Measurements from ENCODE around the gene BICC1. TPM values are rescaled to one million over a fixed set of nuclear protein-coding genes. Genes with fewer than 3 reads are reported as not detected.

The BICC1 gene
- polyA plus RNA-seq, 3 donors = 0.02 to 0.24 (median 0.14) TPM

DNA sequence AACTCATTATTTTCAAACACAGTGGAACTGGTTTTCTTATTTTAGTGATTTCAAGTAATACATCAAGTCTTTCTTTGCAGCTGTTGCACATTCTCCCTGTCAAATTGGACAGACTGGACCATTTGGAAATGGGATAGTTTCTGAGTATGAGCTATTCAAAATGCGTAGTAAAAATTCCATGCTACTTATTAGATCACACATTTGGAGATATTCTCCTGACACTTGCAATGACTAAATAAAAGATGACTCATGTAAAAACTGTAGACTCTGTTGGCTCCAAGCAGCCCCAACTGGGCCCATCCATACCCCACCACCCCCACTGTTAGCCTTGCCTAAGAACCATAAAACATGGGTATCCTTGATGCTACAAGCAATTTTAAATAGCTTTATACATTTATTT lies 25.9 kb upstream of the BICC1 start:
- TF ChIP-seq, protein P1, sequence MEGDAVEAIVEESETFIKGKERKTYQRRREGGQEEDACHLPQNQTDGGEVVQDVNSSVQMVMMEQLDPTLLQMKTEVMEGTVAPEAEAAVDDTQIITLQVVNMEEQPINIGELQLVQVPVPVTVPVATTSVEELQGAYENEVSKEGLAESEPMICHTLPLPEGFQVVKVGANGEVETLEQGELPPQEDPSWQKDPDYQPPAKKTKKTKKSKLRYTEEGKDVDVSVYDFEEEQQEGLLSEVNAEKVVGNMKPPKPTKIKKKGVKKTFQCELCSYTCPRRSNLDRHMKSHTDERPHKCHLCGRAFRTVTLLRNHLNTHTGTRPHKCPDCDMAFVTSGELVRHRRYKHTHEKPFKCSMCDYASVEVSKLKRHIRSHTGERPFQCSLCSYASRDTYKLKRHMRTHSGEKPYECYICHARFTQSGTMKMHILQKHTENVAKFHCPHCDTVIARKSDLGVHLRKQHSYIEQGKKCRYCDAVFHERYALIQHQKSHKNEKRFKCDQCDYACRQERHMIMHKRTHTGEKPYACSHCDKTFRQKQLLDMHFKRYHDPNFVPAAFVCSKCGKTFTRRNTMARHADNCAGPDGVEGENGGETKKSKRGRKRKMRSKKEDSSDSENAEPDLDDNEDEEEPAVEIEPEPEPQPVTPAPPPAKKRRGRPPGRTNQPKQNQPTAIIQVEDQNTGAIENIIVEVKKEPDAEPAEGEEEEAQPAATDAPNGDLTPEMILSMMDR (IDR thresholded peaks at IDR 0.05) = no peak

DNA sequence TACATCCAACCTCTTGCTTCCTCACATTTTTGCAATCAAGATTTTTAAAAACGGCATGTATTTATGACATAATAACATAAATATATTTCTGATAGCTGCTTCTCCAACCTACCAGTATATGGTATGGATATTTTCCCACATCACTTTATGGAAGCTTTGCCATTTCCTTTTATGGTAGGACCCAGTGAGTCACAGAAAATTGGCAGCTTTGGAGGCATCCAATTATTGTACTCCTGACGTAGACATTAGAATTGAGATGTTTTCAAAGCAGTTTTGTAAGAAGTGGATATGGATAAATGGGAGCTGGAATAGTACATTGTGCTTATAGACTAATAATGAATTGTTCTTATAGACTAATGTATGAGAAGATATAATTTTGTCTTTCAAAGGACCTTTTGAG lies 23.8 kb upstream of the BICC1 start:
- H2AFZ ChIP-seq (ENCODE audit: insufficient read depth, low read depth, low read length, poor library complexity, severe bottlenecking) = no peak overlapping the region
- H3K36me3 Mint-ChIP-seq = no peaks in the 10 kb centered on the region
- H3K27me3 Mint-ChIP-seq (ENCODE audit: low read depth in 3 of 3) = peaks cover 0 to 5% (median 3%) of the 10 kb centered on the region in 3 donors
- intact Hi-C loops (cut with micrococcal nuclease) = no loop called here
- H3K4me2 ChIP-seq (replicated peaks; ENCODE audit: extremely low read depth, low read length, poor library complexity, severe bottlenecking) = no peak overlapping the region
- H3K27ac ChIP-seq (ENCODE audit: low read depth in 1 of 2, low read length in 2 of 2) = no peak overlapping the region
- no peak overlapping the region for H3K4me3 ChIP-seq (replicated peaks in 1 of 3; ENCODE audit: low read depth in 2 of 3, low read length in 3 of 3)
- no peak for DNase-seq
- H3K4me3 Mint-ChIP-seq = no peak overlapping the region
- no peaks in the 10 kb centered on the region for H3K4me1 Mint-ChIP-seq
- no peaks in the 10 kb centered on the region for H3K4me1 ChIP-seq (ENCODE audit: control insufficient read depth in 1 of 2, insufficient read depth in 2 of 2, low read length in 2 of 2)
- H3K9me3 Mint-ChIP-seq = no peaks in the 10 kb centered on the region
- WGBS (ENCODE audit: insufficient coverage) = no CpG with 5 or more reads among the region's 2 CpGs
- H4K20me1 ChIP-seq (ENCODE audit: insufficient read depth, low read length) = no peaks in the 10 kb centered on the region
- H3K27ac Mint-ChIP-seq = no peak overlapping the region
- H3K79me2 ChIP-seq (ENCODE audit: insufficient read depth, low read length) = no peaks in the 10 kb centered on the region
- no peaks in the 10 kb centered on the region for H3K27me3 ChIP-seq (ENCODE audit: control insufficient read depth in 2 of 2, insufficient read depth in 2 of 2, low read length in 2 of 2)
- H3K9me3 ChIP-seq (replicated peaks in 1 of 2; ENCODE audit: control insufficient read depth in 1 of 2, insufficient read depth in 1 of 2, low read length in 2 of 2) = no peaks in the 10 kb centered on the region
- H3K9ac ChIP-seq (ENCODE audit: insufficient read depth, low read length, poor library complexity, severe bottlenecking) = no peak overlapping the region
- TF ChIP-seq, protein P1 (IDR thresholded peaks at IDR 0.05) = no peak
- H3K36me3 ChIP-seq (replicated peaks in 1 of 2; ENCODE audit: control insufficient read depth in 1 of 2, insufficient read depth in 2 of 2, low read length in 2 of 2) = no peaks in the 10 kb centered on the region

More for the DNA sequence above, 25.9 kb upstream of the BICC1 start:
- Mint-ChIP-seq H3K36me3 (no peaks in the 10 kb centered on the region), H3K4me3 (no peak overlapping the region), H3K27ac (no peak overlapping the region), H3K4me1 (no peaks in the 10 kb centered on the region), H3K9me3 (peaks cover 0 to 2% (median 0%) of the 10 kb centered on the region in 7 donors), H3K27me3 (ENCODE audit: low read depth in 3 of 3) (peaks cover 2 to 3% (median 3%) of the 10 kb centered on the region in 3 donors)
- H3K4me3 ChIP-seq (replicated peaks in 1 of 3; ENCODE audit: low read depth in 2 of 3, low read length in 3 of 3) = no peak overlapping the region
- H2AFZ ChIP-seq (ENCODE audit: insufficient read depth, low read depth, low read length, poor library complexity, severe bottlenecking) = no peak overlapping the region
- H4K20me1 ChIP-seq (ENCODE audit: insufficient read depth, low read length) = no peaks in the 10 kb centered on the region
- WGBS (ENCODE audit: insufficient coverage) = no CpG with 5 or more reads among the region's 1 CpG
- no peaks in the 10 kb centered on the region for H3K9me3 ChIP-seq (replicated peaks in 1 of 2; ENCODE audit: control insufficient read depth in 1 of 2, insufficient read depth in 1 of 2, low read length in 2 of 2)
- no peak for DNase-seq
- no peaks in the 10 kb centered on the region for H3K4me1 ChIP-seq (ENCODE audit: control insufficient read depth in 1 of 2, insufficient read depth in 2 of 2, low read length in 2 of 2)
- H3K36me3 ChIP-seq (replicated peaks in 1 of 2; ENCODE audit: control insufficient read depth in 1 of 2, insufficient read depth in 2 of 2, low read length in 2 of 2) = no peaks in the 10 kb centered on the region
- H3K27ac ChIP-seq (ENCODE audit: low read depth in 1 of 2, low read length in 2 of 2) = no peak overlapping the region
- H3K9ac ChIP-seq (ENCODE audit: insufficient read depth, low read length, poor library complexity, severe bottlenecking) = no peak overlapping the region
- no peaks in the 10 kb centered on the region for H3K27me3 ChIP-seq (ENCODE audit: control insufficient read depth in 2 of 2, insufficient read depth in 2 of 2, low read length in 2 of 2)
- intact Hi-C loops (cut with micrococcal nuclease) = no loop called here
- no peak overlapping the region for H3K4me2 ChIP-seq (replicated peaks; ENCODE audit: extremely low read depth, low read length, poor library complexity, severe bottlenecking)
- H3K79me2 ChIP-seq (ENCODE audit: insufficient read depth, low read length) = no peaks in the 10 kb centered on the region
